ENCODE results near the gene AGPAT3. TPM values are rescaled to one million over a fixed set of nuclear protein-coding genes. Genes with fewer than 3 reads are reported as not detected.

AGPAT3 gene
- total and polyA plus RNA-seq, 10 of the 15 experiments (the other 5 are each of a cell fraction or from before 2014, with no cell fraction given), result 1.2 to 110 (median 30.8) TPM

GRCh38 chr21:43819511-43820405, 45.3 kb upstream of the AGPAT3 start:
- POLR2A ChIA-PET, result interaction anchor here (1.0 kb wide), 1 partner anchor 102 kb away, joined by 3 read pairs; no protein-coding TSS in a partner anchor

More at GRCh38 chr21:43819511-43820405, 45.3 kb upstream of the AGPAT3 start:
- ChIA-PET SMC1A (ENCODE audit: uncharacterized antibody, unreplicated experiment) (interaction anchor here (1.0 to 1.8 kb wide), 7 partner anchors 9 to 156 kb away, joined by 3 to 10 read pairs (median 4); no protein-coding TSS in a partner anchor), CTCF (interaction anchor here (2.1 to 3.4 kb wide), 2 partner anchors 43 to 119 kb away, joined by 5 to 16 read pairs; no protein-coding TSS in a partner anchor), RAD21 (ENCODE audit: unreplicated experiment) (interaction anchor here (2.5 kb wide), 1 partner anchor 119 kb away, joined by 15 read pairs; no protein-coding TSS in a partner anchor)
- Histone ChIP-seq H3K27me3 (replicated peaks in 1 of 2; ENCODE audit: control insufficient read depth in 2 of 2, insufficient read depth in 2 of 2, low read length in 1 of 2) (no peaks in the 10 kb centered on the region), H3K4me3 (no peak overlapping the region), H2AFZ (ENCODE audit: control insufficient read depth, low read depth, low read length) (no peak overlapping the region), H3K9ac (ENCODE audit: control insufficient read depth, insufficient read depth, low read length) (no peak overlapping the region), H3K27ac (ENCODE audit: control insufficient read depth, insufficient read depth) (no peak overlapping the region), H3K36me3 (ENCODE audit: control insufficient read depth in 2 of 2, insufficient read depth in 2 of 2, low read length in 1 of 2) (no peaks in the 10 kb centered on the region), H4K20me1 (ENCODE audit: control insufficient read depth, insufficient read depth) (no peaks in the 10 kb centered on the region), H3K4me2 (ENCODE audit: control insufficient read depth, insufficient read depth) (no peak overlapping the region), H3K9me3 (replicated peaks; ENCODE audit: control insufficient read depth, insufficient read depth, low read length) (no peaks in the 10 kb centered on the region; the same call in 2 of the 3 replicates), H3K79me2 (ENCODE audit: control insufficient read depth, insufficient read depth, low read length) (no peaks in the 10 kb centered on the region), H3K4me1 (ENCODE audit: control insufficient read depth, insufficient read depth, low read length) (peaks cover 6% of the 10 kb centered on the region)
- BruUV-seq (replicated peaks), result no TSS peak
- 84% methylated on average over 25 of the region's 25 CpGs for WGBS (ENCODE audit: insufficient coverage, insufficient replicate concordance, low lambda C conversion rate, missing lambda C conversion rate)
- no peak for TF ChIP-seq ZNF622 (IDR thresholded peaks at IDR 0.05)
- TF ChIP-seq PAX8 (IDR thresholded peaks at IDR 0.05), result no peak
- TF ChIP-seq NFYB (IDR thresholded peaks at IDR 0.05; ENCODE audit: insufficient read depth, low read depth, low read length), result no peak
- TF ChIP-seq ZNF274 (IDR thresholded peaks at IDR 0.05; ENCODE audit: insufficient read depth, insufficient read length), result no peak
- TF ChIP-seq CBFB (IDR thresholded peaks at IDR 0.05; ENCODE audit: low read depth), result no peak
- TF ChIP-seq, protein P1, sequence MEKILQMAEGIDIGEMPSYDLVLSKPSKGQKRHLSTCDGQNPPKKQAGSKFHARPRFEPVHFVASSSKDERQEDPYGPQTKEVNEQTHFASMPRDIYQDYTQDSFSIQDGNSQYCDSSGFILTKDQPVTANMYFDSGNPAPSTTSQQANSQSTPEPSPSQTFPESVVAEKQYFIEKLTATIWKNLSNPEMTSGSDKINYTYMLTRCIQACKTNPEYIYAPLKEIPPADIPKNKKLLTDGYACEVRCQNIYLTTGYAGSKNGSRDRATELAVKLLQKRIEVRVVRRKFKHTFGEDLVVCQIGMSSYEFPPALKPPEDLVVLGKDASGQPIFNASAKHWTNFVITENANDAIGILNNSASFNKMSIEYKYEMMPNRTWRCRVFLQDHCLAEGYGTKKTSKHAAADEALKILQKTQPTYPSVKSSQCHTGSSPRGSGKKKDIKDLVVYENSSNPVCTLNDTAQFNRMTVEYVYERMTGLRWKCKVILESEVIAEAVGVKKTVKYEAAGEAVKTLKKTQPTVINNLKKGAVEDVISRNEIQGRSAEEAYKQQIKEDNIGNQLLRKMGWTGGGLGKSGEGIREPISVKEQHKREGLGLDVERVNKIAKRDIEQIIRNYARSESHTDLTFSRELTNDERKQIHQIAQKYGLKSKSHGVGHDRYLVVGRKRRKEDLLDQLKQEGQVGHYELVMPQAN (conservative IDR thresholded peaks at IDR 0.05), result no peak
- TF ChIP-seq, protein P2, sequence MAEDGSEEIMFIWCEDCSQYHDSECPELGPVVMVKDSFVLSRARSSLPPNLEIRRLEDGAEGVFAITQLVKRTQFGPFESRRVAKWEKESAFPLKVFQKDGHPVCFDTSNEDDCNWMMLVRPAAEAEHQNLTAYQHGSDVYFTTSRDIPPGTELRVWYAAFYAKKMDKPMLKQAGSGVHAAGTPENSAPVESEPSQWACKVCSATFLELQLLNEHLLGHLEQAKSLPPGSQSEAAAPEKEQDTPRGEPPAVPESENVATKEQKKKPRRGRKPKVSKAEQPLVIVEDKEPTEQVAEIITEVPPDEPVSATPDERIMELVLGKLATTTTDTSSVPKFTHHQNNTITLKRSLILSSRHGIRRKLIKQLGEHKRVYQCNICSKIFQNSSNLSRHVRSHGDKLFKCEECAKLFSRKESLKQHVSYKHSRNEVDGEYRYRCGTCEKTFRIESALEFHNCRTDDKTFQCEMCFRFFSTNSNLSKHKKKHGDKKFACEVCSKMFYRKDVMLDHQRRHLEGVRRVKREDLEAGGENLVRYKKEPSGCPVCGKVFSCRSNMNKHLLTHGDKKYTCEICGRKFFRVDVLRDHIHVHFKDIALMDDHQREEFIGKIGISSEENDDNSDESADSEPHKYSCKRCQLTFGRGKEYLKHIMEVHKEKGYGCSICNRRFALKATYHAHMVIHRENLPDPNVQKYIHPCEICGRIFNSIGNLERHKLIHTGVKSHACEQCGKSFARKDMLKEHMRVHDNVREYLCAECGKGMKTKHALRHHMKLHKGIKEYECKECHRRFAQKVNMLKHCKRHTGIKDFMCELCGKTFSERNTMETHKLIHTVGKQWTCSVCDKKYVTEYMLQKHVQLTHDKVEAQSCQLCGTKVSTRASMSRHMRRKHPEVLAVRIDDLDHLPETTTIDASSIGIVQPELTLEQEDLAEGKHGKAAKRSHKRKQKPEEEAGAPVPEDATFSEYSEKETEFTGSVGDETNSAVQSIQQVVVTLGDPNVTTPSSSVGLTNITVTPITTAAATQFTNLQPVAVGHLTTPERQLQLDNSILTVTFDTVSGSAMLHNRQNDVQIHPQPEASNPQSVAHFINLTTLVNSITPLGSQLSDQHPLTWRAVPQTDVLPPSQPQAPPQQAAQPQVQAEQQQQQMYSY (CRISPR knock-in tag; IDR thresholded peaks at IDR 0.05), result no peak
- TF ChIP-seq, protein P3, sequence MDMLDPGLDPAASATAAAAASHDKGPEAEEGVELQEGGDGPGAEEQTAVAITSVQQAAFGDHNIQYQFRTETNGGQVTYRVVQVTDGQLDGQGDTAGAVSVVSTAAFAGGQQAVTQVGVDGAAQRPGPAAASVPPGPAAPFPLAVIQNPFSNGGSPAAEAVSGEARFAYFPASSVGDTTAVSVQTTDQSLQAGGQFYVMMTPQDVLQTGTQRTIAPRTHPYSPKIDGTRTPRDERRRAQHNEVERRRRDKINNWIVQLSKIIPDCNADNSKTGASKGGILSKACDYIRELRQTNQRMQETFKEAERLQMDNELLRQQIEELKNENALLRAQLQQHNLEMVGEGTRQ (IDR thresholded peaks at IDR 0.05; ENCODE audit: borderline replicate concordance, low read depth, low read length), result no peak
- TF ChIP-seq, protein P4, sequence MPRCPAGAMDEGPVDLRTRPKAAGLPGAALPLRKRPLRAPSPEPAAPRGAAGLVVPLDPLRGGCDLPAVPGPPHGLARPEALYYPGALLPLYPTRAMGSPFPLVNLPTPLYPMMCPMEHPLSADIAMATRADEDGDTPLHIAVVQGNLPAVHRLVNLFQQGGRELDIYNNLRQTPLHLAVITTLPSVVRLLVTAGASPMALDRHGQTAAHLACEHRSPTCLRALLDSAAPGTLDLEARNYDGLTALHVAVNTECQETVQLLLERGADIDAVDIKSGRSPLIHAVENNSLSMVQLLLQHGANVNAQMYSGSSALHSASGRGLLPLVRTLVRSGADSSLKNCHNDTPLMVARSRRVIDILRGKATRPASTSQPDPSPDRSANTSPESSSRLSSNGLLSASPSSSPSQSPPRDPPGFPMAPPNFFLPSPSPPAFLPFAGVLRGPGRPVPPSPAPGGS (IDR thresholded peaks at IDR 0.05; ENCODE audit: borderline replicate concordance, insufficient read depth, low read depth, low read length, poor library complexity, severe bottlenecking), result no peak
- TF ChIP-seq ESRRA (IDR thresholded peaks at IDR 0.05; ENCODE audit: low read length), result no peak
- FAIRE-seq (no peak), ATAC-seq (no peak), DNase-seq (ENCODE audit: low read depth, low spot score) (no peak)
- intact Hi-C loops (cut with micrococcal nuclease; ENCODE audit: unreplicated experiment) (no loop called here), in situ Hi-C loops (cut with MboI) (no loop called here)
